ENCODE measurements around the gene CRMP1. TPM values are rescaled to one million over a fixed set of nuclear protein-coding genes. Genes with fewer than 3 reads are reported as not detected.

CRMP1 gene
- total RNA-seq, 2 donors from 2014 or later: 1.3 to 1.6 TPM

- Histone ChIP-seq H3K4me3 (no peak overlapping the region), H3K27ac (no peak overlapping the region), H3K4me1 (peaks cover 8% of the 10 kb centered on the region), H3K27me3 (no peaks in the 10 kb centered on the region), H3K9me3 (no peaks in the 10 kb centered on the region), H3K36me3 (replicated peaks in 1 of 2; ENCODE audit: insufficient read depth in 1 of 2, low read depth in 2 of 2) (no peaks in the 10 kb centered on the region)
- WGBS, 2 donors: 86 to 93% methylated on average over 9 of the region's 9 CpGs
- intact Hi-C loops (cut with DNase I): no loop called here
- ATAC-seq: no peak
- no peak for TF ChIP-seq POLR2A (IDR thresholded peaks at IDR 0.05)
- no peak for TF ChIP-seq CTCF (IDR thresholded peaks at IDR 0.05)
- no peak for DNase-seq
These were observed 107.8 kb downstream of the CRMP1 start for GRCh38 chr4:5784960-5785611.

GRCh38 chr4:5784021-5784420, 108.9 kb downstream of the CRMP1 start:
- TF ChIP-seq CTCF (IDR thresholded peaks at IDR 0.05) (no peak), POLR2A (IDR thresholded peaks at IDR 0.05) (no peak)
- intact Hi-C loops (cut with DNase I): no loop called here
- DNase-seq (no peak), ATAC-seq (no peak)
- Histone ChIP-seq H3K4me3 (no peak overlapping the region), H3K27me3 (no peaks in the 10 kb centered on the region), H3K27ac (no peak overlapping the region), H3K9me3 (no peaks in the 10 kb centered on the region), H3K36me3 (replicated peaks in 1 of 2; ENCODE audit: insufficient read depth in 1 of 2, low read depth in 2 of 2) (no peaks in the 10 kb centered on the region), H3K4me1 (peaks cover 8% of the 10 kb centered on the region)
- 92% methylated on average over 6 of the region's 6 CpGs for WGBS, 2 donors

- Histone ChIP-seq H3K4me3 (no peak overlapping the region), H3K27me3 (no peaks in the 10 kb centered on the region), H3K36me3 (replicated peaks in 1 of 2; ENCODE audit: insufficient read depth in 1 of 2, low read depth in 2 of 2) (no peaks in the 10 kb centered on the region), H3K9me3 (no peaks in the 10 kb centered on the region), H3K4me1 (peaks cover 8% of the 10 kb centered on the region), H3K27ac (no peak overlapping the region)
- intact Hi-C loops (cut with DNase I): no loop called here
- TF ChIP-seq POLR2A (IDR thresholded peaks at IDR 0.05) (no peak), CTCF (IDR thresholded peaks at IDR 0.05) (no peak)
- ATAC-seq (no peak), DNase-seq (no peak)
- WGBS, 2 donors: 84 to 89% methylated on average over 11 to 14 of the region's 14 CpGs
These were observed 109.4 kb downstream of the CRMP1 start for GRCh38 chr4:5783486-5783885.

- Histone ChIP-seq H3K27me3 (no peaks in the 10 kb centered on the region), H3K9me3 (no peaks in the 10 kb centered on the region), H3K4me3 (no peak overlapping the region), H3K27ac (no peak overlapping the region), H3K4me1 (peaks cover 8% of the 10 kb centered on the region), H3K36me3 (replicated peaks in 1 of 2; ENCODE audit: insufficient read depth in 1 of 2, low read depth in 2 of 2) (no peaks in the 10 kb centered on the region)
- TF ChIP-seq CTCF (IDR thresholded peaks at IDR 0.05): no peak
- TF ChIP-seq POLR2A (IDR thresholded peaks at IDR 0.05): no peak
- peak; percentile 29 to 71 (median 66) for DNase-seq
- intact Hi-C loops (cut with DNase I): no loop called here
- ATAC-seq: peak; percentile 38
- WGBS, 2 donors: 52 to 59% methylated on average over 6 of the region's 6 CpGs
These were observed 109.9 kb downstream of the CRMP1 start for GRCh38 chr4:5782829-5783476.

- peaks cover 8% of the 10 kb centered on the region for H3K4me1 ChIP-seq
- H3K4me3 ChIP-seq: no peak overlapping the region
- H3K27ac ChIP-seq: no peak overlapping the region
- H3K27me3 ChIP-seq: no peaks in the 10 kb centered on the region
- peaks cover 0 to 4% (median 0%) of the 10 kb centered on the region in 3 donors for H3K9me3 ChIP-seq
- TF ChIP-seq CTCF (IDR thresholded peaks at IDR 0.05): no peak
- TF ChIP-seq POLR2A (IDR thresholded peaks at IDR 0.05): no peak
- ATAC-seq (no peak), DNase-seq (no peak)
- 85 to 92% methylated on average over 3 of the region's 3 CpGs for WGBS, 2 donors
- intact Hi-C loops (cut with DNase I): no loop called here
- no peaks in the 10 kb centered on the region for H3K36me3 ChIP-seq (replicated peaks in 1 of 2; ENCODE audit: insufficient read depth in 1 of 2, low read depth in 2 of 2)
These were observed 111.2 kb downstream of the CRMP1 start for GRCh38 chr4:5781691-5782090.

Measured in body of pancreas (tissue), 4 donors.